MCF 10A (cell line): Measurements from ENCODE around the gene FLNC. TPM values are rescaled to one million over a fixed set of nuclear protein-coding genes. Genes with fewer than 3 reads are reported as not detected.

Experiments
- BruUV-seq: library from RNA; stranded (reverse); fragments of 400-500 nt; replicated peaks from 2 replicates; lab custom pipeline; 2021; lab: Mats Ljungman, UMichigan
- CTCF ChIA-PET: fragments of 300-600 bp; sonication (Branson Sonifier 250); formaldehyde crosslinking; extraction: SDS; loops from one replicate; lab custom pipeline; 2021; ENCODE audit warnings: antibody characterized with exemption, inconsistent platforms; lab: Yijun Ruan, JAX
- POLR2A ChIA-PET: fragments of 300-600, 350-650 bp; sonication (Branson Sonifier 250); formaldehyde crosslinking; extraction: SDS; loops from one replicate; lab custom pipeline; 2020; ENCODE audit warnings: antibody characterized with exemption, inconsistent platforms; lab: Yijun Ruan, JAX
- DNase-seq: peaks from one replicate; pipeline ENCODE4 v3.0.0-alpha.2; 2018; ENCODE audit not compliant: unreplicated experiment
- H3K27ac Mint-ChIP-seq: one replicate; pipeline ENCODE4 v1.8.0; 2022; ENCODE audit warnings: mild to moderate bottlenecking, low read depth, mixed read lengths; ENCODE audit not compliant: unreplicated experiment
- H3K27me3 Mint-ChIP-seq: one replicate; pipeline ENCODE4 v1.8.0; 2022; ENCODE audit warnings: mixed read lengths; ENCODE audit not compliant: insufficient read depth, unreplicated experiment
- H3K36me3 Mint-ChIP-seq: one replicate; pipeline ENCODE4 v1.8.0; 2022; ENCODE audit warnings: mild to moderate bottlenecking, moderate library complexity, mixed read lengths; ENCODE audit not compliant: insufficient read depth, unreplicated experiment
- H3K4me1 Mint-ChIP-seq: one replicate; pipeline ENCODE4 v1.8.0; 2022; ENCODE audit warnings: mixed read lengths; ENCODE audit not compliant: insufficient read depth, unreplicated experiment
- H3K4me3 Mint-ChIP-seq: one replicate; pipeline ENCODE4 v1.8.0; 2022; ENCODE audit warnings: mild to moderate bottlenecking, moderate library complexity, mixed read lengths; ENCODE audit not compliant: unreplicated experiment
- H3K9me3 Mint-ChIP-seq: one replicate; pipeline ENCODE4 v1.8.0; 2022; ENCODE audit warnings: mixed read lengths; ENCODE audit not compliant: unreplicated experiment
- intact Hi-C: fragments of 100-400 bp; cut with micrococcal nuclease; formaldehyde crosslinking; loops from 2 replicates; pipeline ENCODE4 v1.14.1; 2022
- total RNA-seq: library from RNA; stranded (reverse); gene quantifications from 2 replicates; pipeline ENCODE4 v1.2.3, GENCODE V29; 2022
- TF ChIP-seq, protein P1 (sequence below): fragments of 200-600 bp; IDR thresholded peaks from one replicate; pipeline ENCODE4 v1.8.0; 2022; ENCODE audit warnings: antibody characterized with exemption, mild to moderate bottlenecking; ENCODE audit not compliant: unreplicated experiment

Gene FLNC
- total RNA-seq, 1 experiment from 2014 or later = 0.28 TPM

DNA sequence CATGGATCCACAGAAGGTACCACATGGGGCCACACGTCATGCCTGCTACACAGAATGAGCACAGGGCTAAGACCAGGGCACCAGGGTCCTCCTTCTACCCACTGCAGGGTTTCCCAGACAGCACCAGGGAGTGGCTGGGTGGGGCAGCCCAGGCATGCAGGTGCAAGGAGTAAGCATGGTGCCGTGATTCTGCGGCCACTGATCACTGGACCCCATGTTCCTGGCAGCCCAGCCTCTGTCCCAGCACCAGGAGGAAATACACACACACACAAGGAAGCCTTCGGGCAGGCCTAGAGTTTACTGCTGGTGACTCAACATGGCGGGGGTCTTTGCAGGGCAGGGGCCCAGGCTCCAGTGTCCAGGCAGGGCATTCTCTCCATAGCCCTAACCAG, 46.4 kb downstream of the FLNC start:
- H3K4me3 Mint-ChIP-seq = no peak overlapping the region
- POLR2A ChIA-PET = no interaction called here
- no TSS peak for BruUV-seq

GRCh38 chr7:128876978-128877755, 47.0 kb downstream of the FLNC start:
- DNase-seq = no peak
- no peaks in the 10 kb centered on the region for H3K36me3 Mint-ChIP-seq
- POLR2A ChIA-PET = no interaction called here
- intact Hi-C loops = no loop called here
- CTCF ChIA-PET = no interaction called here
- H3K27me3 Mint-ChIP-seq = no peaks in the 10 kb centered on the region
- no peaks in the 10 kb centered on the region for H3K9me3 Mint-ChIP-seq
- H3K4me1 Mint-ChIP-seq = no peaks in the 10 kb centered on the region
- TF ChIP-seq, protein P1, sequence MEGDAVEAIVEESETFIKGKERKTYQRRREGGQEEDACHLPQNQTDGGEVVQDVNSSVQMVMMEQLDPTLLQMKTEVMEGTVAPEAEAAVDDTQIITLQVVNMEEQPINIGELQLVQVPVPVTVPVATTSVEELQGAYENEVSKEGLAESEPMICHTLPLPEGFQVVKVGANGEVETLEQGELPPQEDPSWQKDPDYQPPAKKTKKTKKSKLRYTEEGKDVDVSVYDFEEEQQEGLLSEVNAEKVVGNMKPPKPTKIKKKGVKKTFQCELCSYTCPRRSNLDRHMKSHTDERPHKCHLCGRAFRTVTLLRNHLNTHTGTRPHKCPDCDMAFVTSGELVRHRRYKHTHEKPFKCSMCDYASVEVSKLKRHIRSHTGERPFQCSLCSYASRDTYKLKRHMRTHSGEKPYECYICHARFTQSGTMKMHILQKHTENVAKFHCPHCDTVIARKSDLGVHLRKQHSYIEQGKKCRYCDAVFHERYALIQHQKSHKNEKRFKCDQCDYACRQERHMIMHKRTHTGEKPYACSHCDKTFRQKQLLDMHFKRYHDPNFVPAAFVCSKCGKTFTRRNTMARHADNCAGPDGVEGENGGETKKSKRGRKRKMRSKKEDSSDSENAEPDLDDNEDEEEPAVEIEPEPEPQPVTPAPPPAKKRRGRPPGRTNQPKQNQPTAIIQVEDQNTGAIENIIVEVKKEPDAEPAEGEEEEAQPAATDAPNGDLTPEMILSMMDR = no peak
- no TSS peak for BruUV-seq
- no peak overlapping the region for H3K4me3 Mint-ChIP-seq
- H3K27ac Mint-ChIP-seq = no peak overlapping the region

More for the DNA sequence above, 46.4 kb downstream of the FLNC start:
- H3K36me3 Mint-ChIP-seq = no peaks in the 10 kb centered on the region
- H3K27me3 Mint-ChIP-seq = no peaks in the 10 kb centered on the region
- TF ChIP-seq, protein P1 = no peak
- DNase-seq = no peak
- no peaks in the 10 kb centered on the region for H3K9me3 Mint-ChIP-seq
- intact Hi-C loops = no loop called here
- H3K27ac Mint-ChIP-seq = no peak overlapping the region
- no peaks in the 10 kb centered on the region for H3K4me1 Mint-ChIP-seq
- CTCF ChIA-PET = interaction anchor here (0.5 to 1.2 kb wide), 3 partner anchors 14 to 262 kb away, joined by 3 to 4 read pairs (median 3); partner anchors contain the start of gene ATP6V1F

DNA sequence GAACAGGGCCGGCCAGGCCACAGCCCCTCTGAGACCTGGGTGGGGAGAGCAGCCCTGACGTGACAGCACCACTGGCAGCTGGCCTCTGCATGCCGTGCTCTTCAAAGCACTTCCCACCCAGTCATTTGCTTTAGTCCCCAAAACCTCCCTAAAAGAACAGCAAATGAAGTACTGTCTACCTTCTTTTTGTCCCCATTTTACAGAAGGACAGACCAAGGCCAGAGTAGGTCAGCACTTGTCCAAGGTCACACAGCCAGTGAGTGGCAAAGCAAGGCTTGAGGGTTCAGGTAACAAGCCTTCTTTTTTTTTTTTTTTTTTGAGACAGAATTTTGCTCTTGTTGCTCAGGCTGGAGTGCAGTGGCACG, 47.5 kb downstream of the FLNC start:
- no peak overlapping the region for H3K4me3 Mint-ChIP-seq
- no peaks in the 10 kb centered on the region for H3K27me3 Mint-ChIP-seq
- ChIA-PET POLR2A (no interaction called here), CTCF (no interaction called here)
- no peak for DNase-seq
- no peaks in the 10 kb centered on the region for H3K4me1 Mint-ChIP-seq
- H3K27ac Mint-ChIP-seq = no peak overlapping the region
- intact Hi-C loops = no loop called here
- TF ChIP-seq, protein P1 = no peak
- no peaks in the 10 kb centered on the region for H3K36me3 Mint-ChIP-seq
- no TSS peak for BruUV-seq
- H3K9me3 Mint-ChIP-seq = no peaks in the 10 kb centered on the region

DNA sequence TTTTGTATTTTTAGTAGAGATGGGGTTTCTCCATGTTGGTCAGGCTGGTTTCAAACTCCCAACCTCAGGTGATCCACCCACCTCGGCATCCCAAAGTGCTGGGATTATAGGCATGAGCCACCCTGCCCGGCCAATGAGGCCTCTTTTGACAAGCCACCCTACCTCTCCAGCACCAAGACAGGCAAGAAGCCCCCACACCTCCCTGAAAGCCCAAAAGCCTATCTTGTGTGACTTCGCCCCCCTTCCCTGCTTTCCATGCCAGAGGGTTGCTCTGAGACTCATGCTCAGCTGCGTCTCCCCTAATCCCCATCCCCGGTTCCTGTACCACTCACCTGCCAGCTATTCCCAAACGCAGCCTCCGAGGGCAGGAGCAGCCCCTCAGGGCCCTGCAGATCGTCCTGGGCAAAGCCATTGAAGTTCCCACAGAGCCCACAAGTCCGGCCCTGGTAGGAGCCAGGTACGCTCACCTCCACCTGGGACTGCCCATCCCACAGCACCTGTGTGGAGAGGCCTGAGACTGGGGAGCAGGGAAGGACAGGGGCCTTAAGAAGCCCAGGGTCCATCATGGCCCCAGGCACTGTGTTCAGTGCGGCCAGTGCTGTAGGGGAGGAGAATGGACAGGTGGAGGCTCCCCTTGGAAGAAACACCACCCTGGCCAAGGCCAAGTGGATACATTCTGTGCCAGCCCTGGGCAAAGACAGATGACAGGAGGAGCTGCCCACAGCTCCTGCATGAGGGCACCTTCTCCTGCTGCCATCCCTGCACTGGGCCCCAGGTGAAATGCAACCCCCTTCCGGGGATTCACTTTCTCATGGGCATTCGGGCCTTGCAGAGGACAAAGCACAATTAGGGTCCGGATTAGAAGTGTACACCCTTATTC, 48.3 kb downstream of the FLNC start:
- POLR2A ChIA-PET = interaction anchor here (1.0 kb wide), 1 partner anchor 10 kb away, joined by 3 read pairs; no protein-coding TSS in a partner anchor
- BruUV-seq = no TSS peak
- TF ChIP-seq, protein P1 = no peak
- no peaks in the 10 kb centered on the region for H3K36me3 Mint-ChIP-seq
- H3K9me3 Mint-ChIP-seq = no peaks in the 10 kb centered on the region
- H3K4me3 Mint-ChIP-seq = no peak overlapping the region
- no peak for DNase-seq
- no peaks in the 10 kb centered on the region for H3K4me1 Mint-ChIP-seq
- H3K27ac Mint-ChIP-seq = no peak overlapping the region
- intact Hi-C loops = no loop called here
- CTCF ChIA-PET = interaction anchor here (0.6 to 3.9 kb wide), 5 partner anchors 11 to 530 kb away, joined by 3 to 32 read pairs (median 4); partner anchors contain the start of gene ATP6V1F
- H3K27me3 Mint-ChIP-seq = no peaks in the 10 kb centered on the region
